DND-41 (cell line): ENCODE measurements around the gene RGS17.

ENCODE experiments used
- ATAC-seq: fragments of 200-7000 bp; cut with Tn5 transposase; 3 replicates; pipeline ENCODE4 v1.9.1; 2021; ENCODE audit warnings: low read depth; ENCODE audit not compliant: insufficient read depth
- DNase-seq: peaks from one replicate; pipeline ENCODE4 v3.0.0-alpha.2; 2020
- H2AFZ ChIP-seq: 2 replicates; pipeline ENCODE4 v1.6.0; 2012; ENCODE audit warnings: low read depth, low read length
- H3K27ac ChIP-seq: 2 replicates; pipeline ENCODE4 v1.5.1; 2012; ENCODE audit warnings: low read length, inconsistent platforms
- H3K27me3 ChIP-seq: fragments of 200-600 bp; sonication (generic); 2 replicates; pipeline ENCODE4 v1.6.0; 2012; ENCODE audit warnings: low read length, mild to moderate bottlenecking, inconsistent platforms; ENCODE audit not compliant: insufficient read depth, poor library complexity
- H3K36me3 ChIP-seq: 2 replicates; pipeline ENCODE4 v1.5.1; 2012; ENCODE audit warnings: low read length, inconsistent platforms; ENCODE audit not compliant: insufficient read depth
- H3K4me1 ChIP-seq: 2 replicates; pipeline ENCODE4 v1.5.1; 2012; ENCODE audit warnings: mild to moderate bottlenecking, low read length; ENCODE audit not compliant: insufficient read depth
- H3K4me2 ChIP-seq: 2 replicates; pipeline ENCODE4 v1.6.0; 2012; ENCODE audit warnings: mild to moderate bottlenecking, moderate library complexity, low read length, inconsistent platforms; ENCODE audit not compliant: insufficient read depth
- H3K4me3 ChIP-seq, 2 experiments: fragments of 200-600 bp in 1 of 2; shearing (Covaris generic) in 1 of 2; 2 replicates each; pipeline ENCODE4 v1.5.1; 2012 to 2016; ENCODE audit warnings: inconsistent platforms in 2 of 2, low read length in 2 of 2, mild to moderate bottlenecking in 2 of 2, low read depth in 1 of 2, moderate library complexity in 1 of 2
- H3K79me2 ChIP-seq: 2 replicates; pipeline ENCODE4 v1.6.0; 2012; ENCODE audit warnings: low read length, inconsistent platforms; ENCODE audit not compliant: insufficient read depth
- H3K9ac ChIP-seq: 2 replicates; pipeline ENCODE4 v1.6.0; 2012; ENCODE audit warnings: low read depth, mild to moderate bottlenecking, inconsistent platforms, low read length, moderate library complexity
- H3K9me3 ChIP-seq: 2 replicates; pipeline ENCODE4 v1.5.1; 2012; ENCODE audit warnings: low read length, moderate library complexity, mild to moderate bottlenecking, inconsistent platforms; ENCODE audit not compliant: insufficient read depth, severe bottlenecking
- H4K20me1 ChIP-seq: 2 replicates; pipeline ENCODE4 v1.6.0; 2012; ENCODE audit warnings: low read length; ENCODE audit not compliant: insufficient read depth
- EZH2 ChIP-seq: IDR thresholded peaks from 3 replicates; pipeline ENCODE4 v1.6.1; 2012; ENCODE audit warnings: borderline replicate concordance, low read depth, mild to moderate bottlenecking, moderate library complexity, low read length, inconsistent platforms; ENCODE audit not compliant: severe bottlenecking
- TF ChIP-seq, protein P1 (sequence below): IDR thresholded peaks from 2 replicates; pipeline ENCODE4 v1.5.1; 2012; ENCODE audit warnings: borderline replicate concordance, low read length, moderate library complexity, mild to moderate bottlenecking; ENCODE audit not compliant: poor library complexity, severe bottlenecking; ENCODE audit errors: extremely low read depth

The RGS17 gene

DNA sequence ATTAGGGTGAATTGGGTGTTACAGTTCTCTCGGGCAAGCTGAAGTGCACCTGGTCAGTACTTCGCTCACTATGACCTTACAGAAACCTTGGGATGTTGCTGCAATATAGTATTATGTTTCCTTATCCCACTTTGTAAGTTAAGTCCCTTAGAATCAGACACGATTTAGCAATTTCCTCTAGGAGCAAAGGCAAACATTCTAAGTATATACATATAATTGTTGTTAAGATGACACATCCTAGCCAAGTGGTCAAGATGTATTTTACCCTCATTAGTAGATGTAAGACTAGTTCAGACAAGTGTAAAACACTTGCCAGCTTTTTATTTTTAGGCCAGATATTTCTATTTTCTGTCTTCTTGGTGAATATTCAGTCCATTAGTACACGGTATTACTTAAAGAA is 31.1 kb upstream of the RGS17 start:
- no peaks in the 10 kb centered on the region for H4K20me1 ChIP-seq
- H3K79me2 ChIP-seq, result no peaks in the 10 kb centered on the region
- no peak overlapping the region for H3K4me3 ChIP-seq
- no peak overlapping the region for H3K4me2 ChIP-seq
- no peak for DNase-seq
- H3K9ac ChIP-seq, result no peak overlapping the region
- no peaks in the 10 kb centered on the region for H3K9me3 ChIP-seq
- no peak overlapping the region for H2AFZ ChIP-seq
- no peaks in the 10 kb centered on the region for H3K4me1 ChIP-seq
- ATAC-seq, result no peak
- H3K36me3 ChIP-seq, result no peaks in the 10 kb centered on the region
- H3K27me3 ChIP-seq, result no peaks in the 10 kb centered on the region
- H3K27ac ChIP-seq, result no peak overlapping the region
- TF ChIP-seq, protein P1, sequence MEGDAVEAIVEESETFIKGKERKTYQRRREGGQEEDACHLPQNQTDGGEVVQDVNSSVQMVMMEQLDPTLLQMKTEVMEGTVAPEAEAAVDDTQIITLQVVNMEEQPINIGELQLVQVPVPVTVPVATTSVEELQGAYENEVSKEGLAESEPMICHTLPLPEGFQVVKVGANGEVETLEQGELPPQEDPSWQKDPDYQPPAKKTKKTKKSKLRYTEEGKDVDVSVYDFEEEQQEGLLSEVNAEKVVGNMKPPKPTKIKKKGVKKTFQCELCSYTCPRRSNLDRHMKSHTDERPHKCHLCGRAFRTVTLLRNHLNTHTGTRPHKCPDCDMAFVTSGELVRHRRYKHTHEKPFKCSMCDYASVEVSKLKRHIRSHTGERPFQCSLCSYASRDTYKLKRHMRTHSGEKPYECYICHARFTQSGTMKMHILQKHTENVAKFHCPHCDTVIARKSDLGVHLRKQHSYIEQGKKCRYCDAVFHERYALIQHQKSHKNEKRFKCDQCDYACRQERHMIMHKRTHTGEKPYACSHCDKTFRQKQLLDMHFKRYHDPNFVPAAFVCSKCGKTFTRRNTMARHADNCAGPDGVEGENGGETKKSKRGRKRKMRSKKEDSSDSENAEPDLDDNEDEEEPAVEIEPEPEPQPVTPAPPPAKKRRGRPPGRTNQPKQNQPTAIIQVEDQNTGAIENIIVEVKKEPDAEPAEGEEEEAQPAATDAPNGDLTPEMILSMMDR, result no peak
- TF ChIP-seq EZH2, result no peak

DNA sequence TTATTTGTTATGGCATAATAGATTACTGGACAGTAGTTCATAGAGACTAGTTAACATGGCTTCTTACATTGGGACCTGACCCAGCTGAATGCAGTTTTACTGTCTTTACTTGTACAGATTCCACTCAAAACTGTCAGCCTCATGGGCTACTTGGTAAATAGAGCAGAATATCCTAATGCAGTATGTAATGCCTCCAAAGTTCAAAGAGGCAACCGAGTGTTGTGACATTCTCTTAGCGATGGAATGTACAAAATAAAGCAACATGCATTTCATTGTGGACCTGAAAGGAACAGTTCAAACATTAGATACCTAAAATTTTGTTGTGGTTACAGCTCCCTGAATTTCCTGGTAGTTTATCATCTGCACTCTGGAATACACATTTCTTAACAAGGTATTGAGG is 29.1 kb upstream of the RGS17 start:
- DNase-seq, result no peak
- Histone ChIP-seq H3K9ac (no peak overlapping the region), H3K36me3 (no peaks in the 10 kb centered on the region), H3K4me1 (no peaks in the 10 kb centered on the region), H4K20me1 (no peaks in the 10 kb centered on the region), H3K27me3 (no peaks in the 10 kb centered on the region), H3K79me2 (no peaks in the 10 kb centered on the region), H3K4me2 (no peak overlapping the region), H3K9me3 (no peaks in the 10 kb centered on the region), H3K27ac (no peak overlapping the region), H3K4me3 (no peak overlapping the region), H2AFZ (no peak overlapping the region)
- no peak for ATAC-seq
- TF ChIP-seq, protein P1, result no peak
- no peak for TF ChIP-seq EZH2

DNA sequence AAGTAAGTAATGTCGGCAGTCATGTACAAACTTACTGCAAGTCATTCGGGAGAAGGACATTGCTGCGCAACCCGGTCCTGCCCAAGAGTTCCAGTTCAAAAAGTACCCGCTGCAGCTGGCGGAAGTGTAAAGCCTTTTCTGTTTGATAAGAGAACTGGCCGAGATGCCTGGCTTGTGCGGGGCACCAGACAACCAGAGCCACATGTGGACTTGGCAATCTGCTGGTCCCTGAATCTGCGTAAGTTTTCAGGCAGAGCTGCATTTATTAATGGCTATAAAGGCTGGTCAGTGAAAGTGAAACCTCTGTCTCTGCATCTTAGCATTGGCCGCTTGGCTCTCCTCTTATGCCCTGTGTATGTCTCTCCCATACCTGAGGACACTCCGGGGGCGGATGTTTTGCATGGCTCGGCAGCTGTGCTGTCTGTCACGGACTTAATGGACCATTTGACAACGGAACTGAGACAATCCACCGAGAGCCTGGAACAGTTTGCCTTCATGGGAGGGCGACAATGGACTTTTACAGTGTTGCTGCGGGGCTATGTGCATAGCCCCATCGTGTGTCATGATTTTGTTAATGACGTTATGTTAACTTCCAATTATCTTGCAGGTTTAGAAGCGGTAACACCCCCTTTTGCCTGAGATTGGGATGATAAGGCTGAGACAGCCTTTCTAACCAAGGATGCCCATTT is 19.8 kb upstream of the RGS17 start:
- H3K9me3 ChIP-seq, result no peaks in the 10 kb centered on the region
- no peak for DNase-seq
- H3K9ac ChIP-seq, result no peak overlapping the region
- H2AFZ ChIP-seq, result no peak overlapping the region
- H3K4me2 ChIP-seq, result no peak overlapping the region
- TF ChIP-seq EZH2, result no peak
- TF ChIP-seq, protein P1, result no peak
- no peaks in the 10 kb centered on the region for H3K79me2 ChIP-seq
- no peak for ATAC-seq
- no peak overlapping the region for H3K4me3 ChIP-seq
- H3K27ac ChIP-seq, result no peak overlapping the region
- no peaks in the 10 kb centered on the region for H3K4me1 ChIP-seq
- no peaks in the 10 kb centered on the region for H3K27me3 ChIP-seq
- H4K20me1 ChIP-seq, result no peaks in the 10 kb centered on the region
- H3K36me3 ChIP-seq, result no peaks in the 10 kb centered on the region
